Astrocyte of the spinal cord (primary cell): ENCODE results near the gene KLK13.

Experiments
- DNase-seq: peaks from one replicate; pipeline ENCODE4 v3.0.0; 2011; ENCODE audit warnings: low read depth, low spot score
- H3K4me3 ChIP-seq: 2 replicates; pipeline ENCODE4 v1.5.1; 2011; ENCODE audit warnings: low read depth, mild to moderate bottlenecking, low read length, moderate library complexity
- CTCF ChIP-seq: IDR thresholded peaks from 2 replicates; pipeline ENCODE4 v1.5.1; 2012; ENCODE audit warnings: low read depth, mild to moderate bottlenecking, low read length, inconsistent platforms
- in situ Hi-C: cut with HindIII; loops from 2 replicates; pipeline ENCODE4 v1.10.0; 2017; ENCODE audit warnings: low sequenced_read_pairs

KLK13 gene

GRCh38 chr19:51026554-51026831 is 38.4 kb downstream of the KLK13 start, which contains the start of gene KLK11:
Gene KLK11, minus strand, starts transcription at chr19:51026616. Its CDS starts 985 bp downstream, at chr19:51025631.
- in situ Hi-C loops, result no loop called here
- DNase-seq, result no peak
- TF ChIP-seq CTCF, result no peak
- no peak within 1 kb of the TSS for H3K4me3 ChIP-seq

- in situ Hi-C loops, result no loop called here
- TF ChIP-seq CTCF, result no peak
- no peak overlapping the region for H3K4me3 ChIP-seq
- no peak for DNase-seq
Measured at GRCh38 chr19:51025809-51026553, 38.9 kb downstream of the KLK13 start.

- TF ChIP-seq CTCF, result no peak
- H3K4me3 ChIP-seq, result no peak overlapping the region
- DNase-seq, result no peak
- in situ Hi-C loops, result no loop called here
Measured at GRCh38 chr19:51025401-51025800, 39.5 kb downstream of the KLK13 start.

GRCh38 chr19:51024924-51025323 is 40.0 kb downstream of the KLK13 start:
- H3K4me3 ChIP-seq, result no peak overlapping the region
- in situ Hi-C loops, result no loop called here
- no peak for DNase-seq
- no peak for TF ChIP-seq CTCF

- no peak overlapping the region for H3K4me3 ChIP-seq
- DNase-seq, result no peak
- in situ Hi-C loops, result no loop called here
- TF ChIP-seq CTCF, result no peak
Measured at GRCh38 chr19:51023946-51024345, 40.9 kb downstream of the KLK13 start.

- DNase-seq, result no peak
- H3K4me3 ChIP-seq, result no peak overlapping the region
- no peak for TF ChIP-seq CTCF
- in situ Hi-C loops, result no loop called here
Measured at GRCh38 chr19:51022526-51022925, 42.4 kb downstream of the KLK13 start.
